ENCODE data around the gene VGF. TPM values are rescaled to one million over a fixed set of nuclear protein-coding genes. Genes with fewer than 3 reads are reported as not detected.

Gene VGF
- polyA plus RNA-seq, 1 experiment: 0.04 TPM

- no peak overlapping the region for H3K4me3 ChIP-seq (ENCODE audit: low read depth, low read length)
- ChIA-PET POLR2A (no interaction called here), CTCF (interaction anchor here (1.4 kb wide), 1 partner anchor 132 kb away, joined by 4 read pairs; no protein-coding TSS in a partner anchor)
- TF ChIP-seq, protein P1, sequence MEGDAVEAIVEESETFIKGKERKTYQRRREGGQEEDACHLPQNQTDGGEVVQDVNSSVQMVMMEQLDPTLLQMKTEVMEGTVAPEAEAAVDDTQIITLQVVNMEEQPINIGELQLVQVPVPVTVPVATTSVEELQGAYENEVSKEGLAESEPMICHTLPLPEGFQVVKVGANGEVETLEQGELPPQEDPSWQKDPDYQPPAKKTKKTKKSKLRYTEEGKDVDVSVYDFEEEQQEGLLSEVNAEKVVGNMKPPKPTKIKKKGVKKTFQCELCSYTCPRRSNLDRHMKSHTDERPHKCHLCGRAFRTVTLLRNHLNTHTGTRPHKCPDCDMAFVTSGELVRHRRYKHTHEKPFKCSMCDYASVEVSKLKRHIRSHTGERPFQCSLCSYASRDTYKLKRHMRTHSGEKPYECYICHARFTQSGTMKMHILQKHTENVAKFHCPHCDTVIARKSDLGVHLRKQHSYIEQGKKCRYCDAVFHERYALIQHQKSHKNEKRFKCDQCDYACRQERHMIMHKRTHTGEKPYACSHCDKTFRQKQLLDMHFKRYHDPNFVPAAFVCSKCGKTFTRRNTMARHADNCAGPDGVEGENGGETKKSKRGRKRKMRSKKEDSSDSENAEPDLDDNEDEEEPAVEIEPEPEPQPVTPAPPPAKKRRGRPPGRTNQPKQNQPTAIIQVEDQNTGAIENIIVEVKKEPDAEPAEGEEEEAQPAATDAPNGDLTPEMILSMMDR (IDR thresholded peaks at IDR 0.05; ENCODE audit: insufficient read depth, low read depth, low read length): no peak
- DNase-seq (ENCODE audit: low read depth): no peak
- H3K27me3 ChIP-seq (ENCODE audit: control insufficient read depth, insufficient read depth, low read length): peaks cover 18% of the 10 kb centered on the region
- no peaks in the 10 kb centered on the region for H3K36me3 ChIP-seq (ENCODE audit: control insufficient read depth, insufficient read depth, low read length)
Measured at GRCh38 chr7:101197991-101198390, 32.6 kb upstream of the VGF start.

DNA sequence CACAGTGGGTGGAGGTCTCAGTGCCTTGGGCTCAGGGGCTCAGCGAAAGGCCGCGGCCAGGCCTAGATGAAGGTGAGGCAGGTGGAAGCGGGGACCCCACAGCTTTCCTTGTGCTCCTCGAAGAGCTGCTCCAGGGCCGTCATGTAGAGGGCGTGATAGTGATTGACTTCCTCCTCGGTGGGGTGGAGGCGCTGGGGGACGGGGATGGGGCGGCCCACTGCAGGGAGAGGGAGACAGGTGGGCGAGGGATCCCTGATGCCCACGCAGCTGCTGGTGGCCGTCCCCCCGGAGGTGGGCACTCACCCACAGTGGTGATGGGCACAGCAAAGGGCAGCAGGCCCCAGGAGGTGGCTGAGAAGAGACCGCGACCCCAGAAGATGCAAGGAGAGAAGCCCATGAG is 30.5 kb upstream of the VGF start:
- TF ChIP-seq, protein P1 (IDR thresholded peaks at IDR 0.05; ENCODE audit: insufficient read depth, low read depth, low read length): no peak
- CTCF ChIA-PET: interaction anchor here (0.7 to 7.8 kb wide), 5 partner anchors 12 to 86 kb away, joined by 3 to 158 read pairs (median 3); partner anchors contain the start of gene VGF
- DNase-seq (ENCODE audit: low read depth): no peak
- no peaks in the 10 kb centered on the region for H3K36me3 ChIP-seq (ENCODE audit: control insufficient read depth, insufficient read depth, low read length)
- POLR2A ChIA-PET: no interaction called here
- peaks cover 7% of the 10 kb centered on the region for H3K27me3 ChIP-seq (ENCODE audit: control insufficient read depth, insufficient read depth, low read length)
- no peak overlapping the region for H3K4me3 ChIP-seq (ENCODE audit: low read depth, low read length)

DNA sequence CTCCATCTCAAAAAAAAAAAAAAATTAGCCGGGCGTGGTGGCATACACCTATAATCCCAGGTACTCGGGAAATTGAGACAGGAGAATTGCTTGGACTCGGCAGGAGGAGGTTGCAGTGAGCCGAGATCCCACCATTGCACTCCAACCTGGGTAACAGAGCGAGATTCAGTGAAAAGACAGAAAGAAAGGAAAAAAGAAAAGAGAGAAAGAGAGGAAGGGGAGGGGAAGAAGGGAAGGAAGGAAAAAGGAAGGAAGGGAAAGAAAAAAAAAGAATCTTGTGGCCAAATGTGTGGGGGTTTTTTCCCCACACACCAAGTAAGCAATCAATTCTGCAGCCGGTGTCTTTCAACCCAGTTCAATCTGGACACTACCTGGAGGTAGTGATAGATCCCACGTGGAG is 23.7 kb upstream of the VGF start:
- Histone ChIP-seq H3K27me3 (ENCODE audit: control insufficient read depth, insufficient read depth, low read length) (peaks cover 1% of the 10 kb centered on the region), H3K36me3 (ENCODE audit: control insufficient read depth, insufficient read depth, low read length) (no peaks in the 10 kb centered on the region), H3K4me3 (ENCODE audit: low read depth, low read length) (no peak overlapping the region)
- TF ChIP-seq, protein P1 (IDR thresholded peaks at IDR 0.05; ENCODE audit: insufficient read depth, low read depth, low read length): no peak
- DNase-seq (ENCODE audit: low read depth): no peak
- CTCF ChIA-PET: interaction anchor here (1.4 to 7.8 kb wide), 2 partner anchors 45 to 46 kb away, joined by 4 to 158 read pairs; no protein-coding TSS in a partner anchor
- POLR2A ChIA-PET: no interaction called here

- H3K27me3 ChIP-seq (ENCODE audit: control insufficient read depth, insufficient read depth, low read length): peaks cover 1% of the 10 kb centered on the region; the same call in 1 of the 2 replicates
- no peak overlapping the region for H3K4me3 ChIP-seq (ENCODE audit: low read depth, low read length)
- POLR2A ChIA-PET: no interaction called here
- no peak for DNase-seq (ENCODE audit: low read depth)
- H3K36me3 ChIP-seq (ENCODE audit: control insufficient read depth, insufficient read depth, low read length): no peaks in the 10 kb centered on the region
- TF ChIP-seq, protein P1 (IDR thresholded peaks at IDR 0.05; ENCODE audit: insufficient read depth, low read depth, low read length): no peak
- CTCF ChIA-PET: interaction anchor here (0.7 to 0.9 kb wide), 2 partner anchors 17 to 96 kb away, joined by 3 to 4 read pairs; no protein-coding TSS in a partner anchor
Measured at GRCh38 chr7:101186844-101187428, 21.6 kb upstream of the VGF start.

GRCh38 chr7:101186194-101186593 is 20.8 kb upstream of the VGF start:
- TF ChIP-seq, protein P1 (IDR thresholded peaks at IDR 0.05; ENCODE audit: insufficient read depth, low read depth, low read length): no peak

More at GRCh38 chr7:101186194-101186593, 20.8 kb upstream of the VGF start:
- no peak for DNase-seq (ENCODE audit: low read depth)
- no peak overlapping the region for H3K4me3 ChIP-seq (ENCODE audit: low read depth, low read length)
- H3K27me3 ChIP-seq (ENCODE audit: control insufficient read depth, insufficient read depth, low read length): no peaks in the 10 kb centered on the region
- H3K36me3 ChIP-seq (ENCODE audit: control insufficient read depth, insufficient read depth, low read length): no peaks in the 10 kb centered on the region
- CTCF ChIA-PET: interaction anchor here (2.9 kb wide), 1 partner anchor 42 kb away, joined by 16 read pairs; no protein-coding TSS in a partner anchor
- POLR2A ChIA-PET: no interaction called here
